H1 (cell line): Measurements from ENCODE around the gene MAP4K1.

ENCODE experiments used
- CREB1 ChIP-seq: IDR thresholded peaks from 2 replicates; pipeline ENCODE4 v1.6.1; 2012; ENCODE audit warnings: inconsistent platforms
- CTBP2 ChIP-seq: IDR thresholded peaks from 2 replicates; pipeline ENCODE4 v1.7.0; 2011; ENCODE audit warnings: borderline replicate concordance, mild to moderate bottlenecking, moderate library complexity, mixed read lengths, low read length; ENCODE audit not compliant: insufficient read depth, insufficient read length
- RXRA ChIP-seq: IDR thresholded peaks from 2 replicates; pipeline ENCODE4 v1.6.1; 2011; ENCODE audit warnings: low read depth, mild to moderate bottlenecking, low read length, moderate library complexity; ENCODE audit not compliant: insufficient read depth
- SIN3A ChIP-seq, 2 experiments: IDR thresholded peaks in 1 of 2; conservative IDR thresholded peaks in 1 of 2; 2 replicates each; pipeline ENCODE4 v1.6.1; 2011 to 2012; ENCODE audit warnings: low read length in 2 of 2, improper control_type of control experiment in 1 of 2, low read depth in 1 of 2, mild to moderate bottlenecking in 1 of 2
- TAF1 ChIP-seq: IDR thresholded peaks from 2 replicates; pipeline ENCODE4 v1.6.1; 2011; ENCODE audit warnings: mild to moderate bottlenecking, low read depth, low read length
- TF ChIP-seq, protein P1 (sequence below), 3 experiments: IDR thresholded peaks; 1 replicate in 2 of 3; 2 replicates in 1 of 3; pipeline versions ENCODE4 v1.5.1 to v1.6.1; 2011; ENCODE audit warnings: low read length in 3 of 3, mild to moderate bottlenecking in 3 of 3, inconsistent platforms in 2 of 3, low read depth in 1 of 3, moderate library complexity in 1 of 3; ENCODE audit not compliant: insufficient read depth in 1 of 3; ENCODE audit errors: control extremely low read depth in 1 of 3
- TF ChIP-seq, protein P2 (sequence below): IDR thresholded peaks from 2 replicates; pipeline ENCODE4 v1.6.1; 2011; ENCODE audit warnings: low read length, improper control_type of control experiment

GRCh38 chr19:38666663-38667511, 49.1 kb upstream of the MAP4K1 start:
- TF ChIP-seq SIN3A (conservative IDR thresholded peaks at IDR 0.05 in 1 of 2, IDR thresholded peaks at IDR 0.05 in 1 of 2; ENCODE audit: low read depth in 1 of 2, low read length in 2 of 2) (no peak), RXRA (no peak), CREB1 (peak; percentile 31; the same call in 1 of the 2 replicates), TAF1 (no peak), CTBP2 (no peak)
- TF ChIP-seq, protein P1, sequence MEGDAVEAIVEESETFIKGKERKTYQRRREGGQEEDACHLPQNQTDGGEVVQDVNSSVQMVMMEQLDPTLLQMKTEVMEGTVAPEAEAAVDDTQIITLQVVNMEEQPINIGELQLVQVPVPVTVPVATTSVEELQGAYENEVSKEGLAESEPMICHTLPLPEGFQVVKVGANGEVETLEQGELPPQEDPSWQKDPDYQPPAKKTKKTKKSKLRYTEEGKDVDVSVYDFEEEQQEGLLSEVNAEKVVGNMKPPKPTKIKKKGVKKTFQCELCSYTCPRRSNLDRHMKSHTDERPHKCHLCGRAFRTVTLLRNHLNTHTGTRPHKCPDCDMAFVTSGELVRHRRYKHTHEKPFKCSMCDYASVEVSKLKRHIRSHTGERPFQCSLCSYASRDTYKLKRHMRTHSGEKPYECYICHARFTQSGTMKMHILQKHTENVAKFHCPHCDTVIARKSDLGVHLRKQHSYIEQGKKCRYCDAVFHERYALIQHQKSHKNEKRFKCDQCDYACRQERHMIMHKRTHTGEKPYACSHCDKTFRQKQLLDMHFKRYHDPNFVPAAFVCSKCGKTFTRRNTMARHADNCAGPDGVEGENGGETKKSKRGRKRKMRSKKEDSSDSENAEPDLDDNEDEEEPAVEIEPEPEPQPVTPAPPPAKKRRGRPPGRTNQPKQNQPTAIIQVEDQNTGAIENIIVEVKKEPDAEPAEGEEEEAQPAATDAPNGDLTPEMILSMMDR (IDR thresholded peaks at IDR 0.05; ENCODE audit: control extremely low read depth in 1 of 3, insufficient read depth in 1 of 3, low read depth in 1 of 3, low read length in 3 of 3), result no peak
- TF ChIP-seq, protein P2, sequence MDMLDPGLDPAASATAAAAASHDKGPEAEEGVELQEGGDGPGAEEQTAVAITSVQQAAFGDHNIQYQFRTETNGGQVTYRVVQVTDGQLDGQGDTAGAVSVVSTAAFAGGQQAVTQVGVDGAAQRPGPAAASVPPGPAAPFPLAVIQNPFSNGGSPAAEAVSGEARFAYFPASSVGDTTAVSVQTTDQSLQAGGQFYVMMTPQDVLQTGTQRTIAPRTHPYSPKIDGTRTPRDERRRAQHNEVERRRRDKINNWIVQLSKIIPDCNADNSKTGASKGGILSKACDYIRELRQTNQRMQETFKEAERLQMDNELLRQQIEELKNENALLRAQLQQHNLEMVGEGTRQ, result no peak
